ENCODE data around the gene CLEC2A. TPM values are rescaled to one million over a fixed set of nuclear protein-coding genes. Genes with fewer than 3 reads are reported as not detected.

The CLEC2A gene
- total RNA-seq, 1 donor from 2014 or later = not detected

DNA sequence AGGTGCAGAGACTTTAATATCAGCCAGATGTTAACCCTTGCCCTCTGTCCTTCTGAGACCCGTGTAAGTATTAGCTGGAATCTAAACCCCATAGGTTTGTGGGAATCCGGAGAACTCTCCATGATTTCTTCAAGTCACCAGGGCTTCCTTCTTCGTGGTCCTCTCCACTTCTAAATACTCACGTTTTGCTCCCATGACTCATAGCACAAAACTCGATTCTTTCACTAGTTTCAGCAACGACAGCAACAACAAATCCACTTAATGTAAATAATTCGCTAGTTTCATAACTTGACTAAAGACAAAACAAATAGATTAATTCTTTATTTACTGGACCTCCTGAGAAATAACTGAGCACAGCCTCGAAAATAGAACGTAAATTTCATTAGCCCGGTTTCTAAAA, 4.4 kb upstream of the CLEC2A start:
- DNase-seq (ENCODE audit: low spot score in 2 of 2) = no peak
- FAIRE-seq = no peak

DNA sequence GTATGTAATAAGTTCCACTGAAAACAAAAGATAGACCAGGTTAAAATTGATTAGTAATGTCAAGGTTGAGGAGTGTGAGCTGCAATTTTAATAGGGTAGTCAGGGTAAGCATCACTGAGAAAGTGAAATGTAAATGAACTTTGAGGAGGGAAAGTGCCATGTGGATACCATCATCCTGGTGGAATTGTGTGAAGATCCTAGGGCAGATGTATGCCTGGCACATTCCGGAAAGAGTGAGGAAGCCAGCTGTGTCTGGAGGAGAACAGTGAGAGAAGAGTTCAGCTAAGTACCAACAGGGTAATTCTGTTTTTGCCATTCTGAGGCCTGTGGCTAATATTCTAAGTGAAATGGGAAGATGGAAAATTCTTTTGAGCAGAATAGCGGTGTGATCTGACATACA, 2.9 kb upstream of the CLEC2A start:
- FAIRE-seq (no peak), DNase-seq (ENCODE audit: low spot score in 2 of 2) (no peak)

- FAIRE-seq (no peak), DNase-seq (ENCODE audit: low spot score in 2 of 2) (no peak)
These were observed 1.8 kb upstream of the CLEC2A start for GRCh38 chr12:9933958-9934357.

- no peak for FAIRE-seq
- no peak for DNase-seq (ENCODE audit: low spot score in 2 of 2)
These were observed 925 bp downstream of the CLEC2A start for GRCh38 chr12:9931245-9931644.

- FAIRE-seq = no peak
- DNase-seq (ENCODE audit: low spot score in 2 of 2) = no peak
These were observed 3.6 kb downstream of the CLEC2A start for GRCh38 chr12:9928607-9929006.

GRCh38 chr12:9926876-9927275, 5.3 kb downstream of the CLEC2A start:
- no peak for FAIRE-seq
- no peak for DNase-seq (ENCODE audit: low spot score in 2 of 2)

GRCh38 chr12:9925705-9926393, 6.3 kb downstream of the CLEC2A start:
- peak in 1 of 2 donors; percentile 9 for DNase-seq (ENCODE audit: low spot score in 2 of 2)
- no peak for FAIRE-seq

DNA sequence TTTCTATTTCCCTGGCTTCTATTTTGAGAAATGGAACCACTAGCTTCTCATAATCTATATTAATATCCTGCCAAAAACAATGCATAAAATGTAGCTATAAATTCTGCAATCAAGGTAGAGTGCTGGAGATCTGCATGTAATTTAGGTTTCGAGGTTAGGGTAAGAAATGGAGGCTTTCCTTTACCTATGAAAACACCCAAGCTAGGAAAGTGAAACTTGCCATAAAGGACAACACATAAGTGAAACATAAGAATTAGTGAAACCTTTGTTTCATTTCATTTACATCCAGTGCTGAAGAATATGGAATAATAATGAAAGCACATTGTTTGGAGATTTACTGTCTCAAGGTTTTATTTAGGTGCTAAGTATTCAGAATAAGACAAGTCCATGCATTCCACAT, 9.7 kb downstream of the CLEC2A start:
- DNase-seq (ENCODE audit: low spot score in 2 of 2) (no peak), FAIRE-seq (no peak)

DNA sequence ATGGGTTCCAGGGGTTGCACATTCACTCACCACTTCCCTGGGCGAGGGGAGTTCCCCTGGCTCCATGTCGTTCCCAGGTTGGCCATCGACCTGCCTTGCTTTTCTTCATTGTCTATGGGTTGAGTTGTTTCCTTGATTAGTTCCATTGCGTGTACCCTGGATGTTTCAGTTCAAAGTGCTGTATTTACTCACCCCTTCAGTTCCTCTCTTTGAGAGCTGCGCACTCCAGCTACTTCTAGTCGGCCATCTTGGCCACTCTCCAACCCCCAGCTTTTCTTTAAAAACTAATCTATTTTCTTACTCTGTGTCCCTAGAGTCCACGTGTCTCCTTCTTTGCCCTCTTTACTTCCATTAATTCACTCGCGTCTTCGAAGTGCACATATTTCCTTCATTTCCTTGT, 11.7 kb downstream of the CLEC2A start:
- no peak for FAIRE-seq
- no peak for DNase-seq (ENCODE audit: low spot score in 2 of 2)

- DNase-seq (ENCODE audit: low spot score in 2 of 2) (no peak), FAIRE-seq (no peak)
These were observed 12.7 kb downstream of the CLEC2A start for GRCh38 chr12:9919443-9919842.

DNA sequence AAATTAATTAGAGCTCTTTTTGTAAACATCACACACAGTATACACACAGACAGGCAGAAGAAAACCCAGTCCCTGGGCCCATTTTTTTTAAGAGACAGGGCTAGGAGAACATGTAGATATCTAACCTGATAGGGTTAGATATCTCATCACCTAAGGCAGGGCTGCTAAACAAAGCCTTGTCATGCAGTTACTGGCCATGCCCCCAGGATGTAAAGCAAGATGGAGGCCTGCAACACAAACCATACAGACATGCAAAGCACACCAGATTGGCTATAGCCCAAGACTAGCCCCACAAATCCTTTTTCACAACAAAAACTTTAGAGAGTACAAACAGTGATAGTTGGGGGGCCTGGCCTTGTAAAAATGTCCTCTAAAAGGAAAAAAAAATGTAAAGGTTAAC, 20.5 kb downstream of the CLEC2A start:
- no peak for DNase-seq (ENCODE audit: low spot score in 2 of 2)
- FAIRE-seq = no peak

DNA sequence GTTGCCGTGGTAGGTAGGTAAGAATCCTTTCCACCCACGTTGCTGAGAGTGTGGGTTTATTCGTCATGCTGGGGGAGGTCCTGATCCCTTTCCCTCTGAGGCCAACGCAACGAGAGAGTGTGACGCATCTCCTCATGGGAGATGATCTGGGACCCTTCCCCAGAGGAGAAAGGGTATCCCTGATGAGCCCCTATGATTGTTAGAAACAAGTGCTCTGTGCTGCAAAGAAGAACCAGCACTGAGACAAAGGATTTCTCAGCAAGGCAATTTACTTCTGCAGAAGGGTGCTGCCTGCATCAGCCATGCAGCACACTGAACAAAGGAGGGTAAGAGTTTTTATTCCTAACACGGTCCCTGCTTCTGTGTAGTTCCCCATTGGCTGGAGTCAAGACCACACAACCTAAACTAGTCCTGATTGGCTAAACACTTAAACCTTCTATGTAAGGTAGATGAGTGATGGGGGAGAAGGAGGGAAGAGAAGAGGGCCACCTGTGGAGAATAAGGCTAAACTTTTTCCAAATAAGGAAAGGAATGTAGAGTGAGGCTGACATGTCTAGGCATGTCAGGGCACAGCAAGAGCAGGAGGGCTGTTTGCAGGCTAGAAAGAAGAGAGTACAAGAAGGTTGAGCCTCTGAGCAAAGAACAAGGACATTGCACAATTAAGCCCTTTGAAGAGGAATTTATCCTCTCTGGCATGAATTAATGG, 21.3 kb downstream of the CLEC2A start:
- DNase-seq (ENCODE audit: low spot score in 2 of 2) = no peak
- no peak for FAIRE-seq

- FAIRE-seq = no peak
- no peak for DNase-seq (ENCODE audit: low spot score in 2 of 2)
These were observed 22.4 kb downstream of the CLEC2A start for GRCh38 chr12:9909724-9910123.

- FAIRE-seq = no peak
- DNase-seq (ENCODE audit: low spot score in 2 of 2) = no peak
These were observed 23.8 kb downstream of the CLEC2A start for GRCh38 chr12:9908350-9908749.

- FAIRE-seq (no peak), DNase-seq (ENCODE audit: low spot score in 2 of 2) (no peak)
These were observed 24.4 kb downstream of the CLEC2A start for GRCh38 chr12:9907769-9908168.

DNA sequence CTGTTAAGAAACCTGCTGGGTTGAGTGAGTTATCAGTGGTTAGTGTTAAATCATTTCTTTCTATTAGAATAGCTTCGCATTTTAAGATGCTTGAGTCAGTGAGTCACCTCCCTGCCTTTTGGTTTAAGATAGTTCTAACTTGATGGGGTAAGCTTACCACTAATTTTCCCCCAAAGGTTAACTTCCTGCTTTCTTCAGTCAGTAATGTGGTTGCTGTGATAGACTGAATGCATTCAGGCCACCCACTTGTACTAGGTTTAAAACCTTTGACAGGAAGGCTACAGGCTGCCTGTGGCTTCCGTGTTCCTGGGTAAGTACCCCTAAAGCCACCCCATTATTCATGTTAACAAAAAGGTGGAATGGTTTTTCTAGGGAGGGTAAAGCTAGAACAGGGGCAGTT, 25.3 kb downstream of the CLEC2A start:
- FAIRE-seq (no peak), DNase-seq (ENCODE audit: low spot score in 2 of 2) (no peak)

- DNase-seq (ENCODE audit: low spot score in 2 of 2) = no peak
- no peak for FAIRE-seq
These were observed 29.5 kb downstream of the CLEC2A start for GRCh38 chr12:9902539-9903228.

DNA sequence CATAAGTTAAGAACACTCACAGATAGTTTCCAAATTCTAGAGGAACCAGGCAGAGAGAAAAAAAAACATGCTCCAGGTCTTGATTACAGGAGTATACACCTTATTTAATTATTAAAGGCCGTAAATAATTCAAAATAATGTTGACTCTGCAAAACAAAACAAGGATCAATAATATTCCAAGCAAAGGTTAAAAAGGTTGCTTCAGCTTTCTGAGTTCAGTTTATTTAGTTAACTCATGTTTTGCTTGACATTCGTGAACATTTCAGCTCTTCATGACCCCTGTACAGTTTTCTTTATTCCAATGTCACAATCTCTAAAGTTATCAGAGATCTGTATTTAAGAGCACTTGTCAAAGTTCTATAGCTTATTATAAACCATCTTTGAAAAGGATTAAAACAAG, 31.2 kb downstream of the CLEC2A start:
- FAIRE-seq = no peak
- DNase-seq (ENCODE audit: low spot score in 2 of 2) = no peak

GRCh38 chr12:9899209-9899608, 33.0 kb downstream of the CLEC2A start:
- DNase-seq (ENCODE audit: low spot score in 2 of 2) (no peak), FAIRE-seq (no peak)

DNA sequence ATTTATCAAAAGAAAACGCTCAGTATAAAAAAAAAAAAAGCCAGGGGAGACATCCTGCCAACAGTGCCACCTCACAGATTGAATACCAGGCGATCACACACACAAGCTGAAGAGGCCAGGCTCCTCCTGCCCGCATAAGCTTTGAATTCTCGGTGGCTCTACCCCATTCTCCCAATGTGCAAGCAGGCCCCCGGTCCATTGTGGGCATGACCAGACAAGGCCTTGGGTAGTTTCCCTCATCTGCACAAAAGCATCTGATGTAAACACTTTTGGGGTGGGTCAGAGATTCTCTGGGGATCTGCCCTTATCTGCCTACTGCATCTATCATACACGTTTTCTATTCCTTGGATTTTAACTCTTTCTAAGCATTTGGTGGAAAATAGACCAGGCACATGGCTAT, 34.6 kb downstream of the CLEC2A start:
- no peak for FAIRE-seq

DNA sequence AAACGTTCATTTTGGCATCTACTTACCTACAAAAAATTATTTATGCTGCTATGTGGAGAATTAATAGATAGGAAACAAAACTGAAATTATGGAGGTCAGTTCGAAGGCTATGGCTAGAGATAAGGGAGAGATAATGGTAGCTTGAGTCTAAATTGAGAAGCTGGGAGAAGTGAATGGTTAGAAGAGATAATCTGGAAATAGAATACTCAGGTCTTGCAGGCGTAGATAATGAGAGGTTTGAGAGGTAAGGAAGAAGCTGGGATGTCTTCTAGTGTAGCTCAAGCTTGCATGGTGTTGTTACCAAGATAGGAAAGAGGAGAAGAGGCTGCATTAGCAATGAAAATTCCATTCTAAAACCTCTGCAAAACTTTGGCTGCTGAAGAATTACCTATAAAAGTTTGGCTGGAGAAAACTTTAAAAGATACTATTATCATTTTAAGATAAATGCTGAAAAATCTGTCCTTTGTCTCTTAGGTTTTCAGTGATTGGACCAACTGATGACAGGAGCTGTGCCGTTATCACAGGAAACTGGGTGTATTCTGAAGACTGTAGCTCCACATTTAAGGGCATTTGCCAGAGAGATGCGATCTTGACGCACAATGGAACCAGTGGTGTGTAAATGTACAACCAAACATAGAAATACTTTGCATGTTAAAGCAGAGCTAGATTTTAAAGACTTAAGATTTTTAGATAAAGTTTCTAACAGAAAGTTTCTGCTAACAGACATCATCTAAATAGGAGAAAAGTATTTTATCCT, 36.8 kb downstream of the CLEC2A start:
- DNase-seq (ENCODE audit: low spot score in 2 of 2) (no peak), FAIRE-seq (no peak)

More for the DNA sequence above, 34.6 kb downstream of the CLEC2A start:
- no peak for DNase-seq (ENCODE audit: low spot score in 2 of 2)

Measured in frontal cortex (tissue), 4 donors.